Endodermal cell (in vitro differentiated cells): ENCODE measurements around the gene ALG8. TPM values are rescaled to one million over a fixed set of nuclear protein-coding genes. Genes with fewer than 3 reads are reported as not detected.

ENCODE experiments used
- DNase-seq: peaks from one replicate; pipeline ENCODE4 v3.0.0-alpha.2; 2017
- H3K27ac ChIP-seq: 2 replicates; pipeline ENCODE4 v1.5.1; 2013; ENCODE audit warnings: mild to moderate bottlenecking, low read depth, low read length, moderate library complexity
- H3K27me3 ChIP-seq: 2 replicates; pipeline ENCODE4 v1.6.1; 2013; ENCODE audit warnings: mild to moderate bottlenecking, low read length, moderate library complexity; ENCODE audit not compliant: insufficient read depth, control insufficient read depth, poor library complexity, severe bottlenecking
- H3K36me3 ChIP-seq: 2 replicates; pipeline ENCODE4 v1.7.0; 2013; ENCODE audit warnings: mild to moderate bottlenecking, low read length, moderate library complexity; ENCODE audit not compliant: control insufficient read depth, insufficient read depth
- H3K4me1 ChIP-seq: one replicate; pipeline ENCODE4 v1.7.0; 2013; ENCODE audit warnings: low read length; ENCODE audit not compliant: control insufficient read depth, insufficient read depth
- H3K4me3 ChIP-seq: 2 replicates; pipeline ENCODE4 v1.5.1; 2013; ENCODE audit warnings: mild to moderate bottlenecking, low read length, moderate library complexity
- H3K9ac ChIP-seq: 2 replicates; pipeline ENCODE4 v1.6.1; 2013; ENCODE audit warnings: mild to moderate bottlenecking, low read length, moderate library complexity; ENCODE audit not compliant: poor library complexity, severe bottlenecking; ENCODE audit errors: extremely low read depth
- H3K9me3 ChIP-seq: 2 replicates; pipeline ENCODE4 v1.6.1; 2013; ENCODE audit warnings: mild to moderate bottlenecking, low read length, moderate library complexity; ENCODE audit not compliant: control insufficient read depth
- H3K27ac Mint-ChIP-seq: 2 replicates; pipeline ENCODE4 v1.8.0; 2020; ENCODE audit warnings: mixed read lengths
- H3K27me3 Mint-ChIP-seq: 2 replicates; pipeline ENCODE4 v1.8.0; 2021; ENCODE audit warnings: mild to moderate bottlenecking, mixed read lengths; ENCODE audit not compliant: insufficient read depth
- H3K36me3 Mint-ChIP-seq: 2 replicates; pipeline ENCODE4 v1.8.0; 2020; ENCODE audit warnings: low read depth, mixed read lengths
- H3K4me1 Mint-ChIP-seq: 2 replicates; pipeline ENCODE4 v1.8.0; 2020; ENCODE audit warnings: mixed read lengths
- H3K4me3 Mint-ChIP-seq: 2 replicates; pipeline ENCODE4 v1.8.0; 2020; ENCODE audit warnings: mild to moderate bottlenecking, moderate library complexity, mixed read lengths
- H3K9me3 Mint-ChIP-seq: 2 replicates; pipeline ENCODE4 v1.8.0; 2020; ENCODE audit warnings: mild to moderate bottlenecking, mixed read lengths
- CTCF ChIP-seq: fragments of 200-600 bp; sonication (generic); conservative IDR thresholded peaks from 2 replicates; pipeline ENCODE4 v1.5.0; 2021; ENCODE audit warnings: antibody characterized with exemption, mild to moderate bottlenecking
- WGBS, 2 experiments: methylation state at CpG; one replicate each; pipeline versions ENCODE4 v1.1.5 to v1.1.7; 2013; ENCODE audit warnings: missing lambda C conversion rate in 2 of 2, mixed read lengths in 1 of 2; ENCODE audit not compliant: insufficient coverage in 1 of 2, insufficient read length in 1 of 2; 5-methylcytosine and 5-hydroxymethylcytosine counted together
- total RNA-seq, 2 donors: library from RNA; stranded (reverse); fragmentation: NEBNext Ultra II Directional in 1 of 2; extraction: Animal tissue kit (Norgen Biotek cat#: 25700) in 1 of 2; gene quantifications; 2 replicates in 1 of 2; 3 replicates in 1 of 2; pipeline ENCODE4 v1.2.1, GENCODE V29; 2021

The ALG8 gene
- total RNA-seq, 2 donors from 2014 or later: 72.1 to 81.4 TPM

GRCh38 chr11:78171951-78172350 lies 32.5 kb upstream of the ALG8 start:
- H3K4me1 Mint-ChIP-seq: peaks cover 14% of the 10 kb centered on the region
- Histone ChIP-seq H3K27ac (no peak overlapping the region), H3K9me3 (no peaks in the 10 kb centered on the region), H3K4me1 (peaks cover 3% of the 10 kb centered on the region), H3K9ac (no peak overlapping the region), H3K36me3 (peaks cover 5% of the 10 kb centered on the region), H3K4me3 (no peak overlapping the region), H3K27me3 (no peaks in the 10 kb centered on the region)
- 84 to 89% methylated on average over 3 to 6 of the region's 6 CpGs for WGBS, 2 experiments
- peaks cover 14% of the 10 kb centered on the region for H3K36me3 Mint-ChIP-seq
- no peak overlapping the region for H3K27ac Mint-ChIP-seq
- DNase-seq: no peak
- no peaks in the 10 kb centered on the region for H3K27me3 Mint-ChIP-seq
- no peaks in the 10 kb centered on the region for H3K9me3 Mint-ChIP-seq
- no peak overlapping the region for H3K4me3 Mint-ChIP-seq
- TF ChIP-seq CTCF: no peak

- no peak overlapping the region for H3K4me3 ChIP-seq
- peaks cover 3% of the 10 kb centered on the region for H3K4me1 ChIP-seq
- no peaks in the 10 kb centered on the region for H3K27me3 Mint-ChIP-seq
- peaks cover 10% of the 10 kb centered on the region for H3K36me3 Mint-ChIP-seq
- DNase-seq: no peak
- no peaks in the 10 kb centered on the region for H3K9me3 Mint-ChIP-seq
- no peak overlapping the region for H3K9ac ChIP-seq
- no peaks in the 10 kb centered on the region for H3K9me3 ChIP-seq
- H3K4me1 Mint-ChIP-seq: peaks cover 16% of the 10 kb centered on the region
- 90% methylated on average over 6 of the region's 7 CpGs for WGBS, 2 experiments
- no peak for TF ChIP-seq CTCF
- peaks cover 5% of the 10 kb centered on the region for H3K36me3 ChIP-seq
- H3K27ac ChIP-seq: no peak overlapping the region
- H3K27ac Mint-ChIP-seq: no peak overlapping the region
- H3K27me3 ChIP-seq: no peaks in the 10 kb centered on the region
- H3K4me3 Mint-ChIP-seq: no peak overlapping the region
Observed at GRCh38 chr11:78170874-78171549, 31.6 kb upstream of the ALG8 start.

GRCh38 chr11:78170413-78170812 lies 31.0 kb upstream of the ALG8 start:
- no peaks in the 10 kb centered on the region for H3K9me3 Mint-ChIP-seq
- Histone ChIP-seq H3K27me3 (no peaks in the 10 kb centered on the region), H3K27ac (no peak overlapping the region), H3K36me3 (peaks cover 5% of the 10 kb centered on the region), H3K9ac (no peak overlapping the region), H3K4me3 (no peak overlapping the region), H3K4me1 (peaks cover 6% of the 10 kb centered on the region), H3K9me3 (no peaks in the 10 kb centered on the region)
- peaks cover 16% of the 10 kb centered on the region for H3K4me1 Mint-ChIP-seq
- 94 to 95% methylated on average over 10 to 11 of the region's 11 CpGs for WGBS, 2 experiments
- no peak overlapping the region for H3K4me3 Mint-ChIP-seq
- no peak for DNase-seq
- no peak for TF ChIP-seq CTCF
- H3K27ac Mint-ChIP-seq: no peak overlapping the region
- H3K36me3 Mint-ChIP-seq: peaks cover 9% of the 10 kb centered on the region
- H3K27me3 Mint-ChIP-seq: no peaks in the 10 kb centered on the region
